Measurements from ENCODE around the gene TMEM184C.

- TF ChIP-seq CTCF (IDR thresholded peaks at IDR 0.05), result no peak
- no peak for TF ChIP-seq POLR2A (IDR thresholded peaks at IDR 0.05)
Observed at GRCh38 chr4:147597561-147597960, 19.6 kb upstream of the TMEM184C start.
